Large intestine (tissue), 3 donors: ENCODE data around the gene XIAP. TPM values are rescaled to one million over a fixed set of nuclear protein-coding genes. Genes with fewer than 3 reads are reported as not detected.
"Not testable (repeated sequence)": the region's sequence is repeated elsewhere in the genome, so short reads cannot be mapped to it uniquely, and the experiment has no call there.

Source experiments
- DNase-seq, 2 donors: peaks; one replicate each; pipeline versions ENCODE4 v3.0.0 to v3.0.0-alpha.2; 2013
- H3K27ac ChIP-seq: one replicate; pipeline ENCODE4 v1.5.1; 2013; ENCODE audit warnings: low read length
- H3K27me3 ChIP-seq: 2 replicates; pipeline ENCODE4 v1.6.1; 2013; ENCODE audit warnings: low read length; ENCODE audit not compliant: control insufficient read depth, insufficient read depth
- H3K36me3 ChIP-seq: 2 replicates; pipeline ENCODE4 v1.6.1; 2013; ENCODE audit warnings: low read length; ENCODE audit not compliant: control insufficient read depth, insufficient read depth
- H3K4me1 ChIP-seq: one replicate; pipeline ENCODE4 v1.6.1; 2013; ENCODE audit warnings: low read length; ENCODE audit not compliant: control insufficient read depth, insufficient read depth
- H3K4me3 ChIP-seq: one replicate; pipeline ENCODE4 v1.5.1; 2013; ENCODE audit warnings: low read length
- H3K9me3 ChIP-seq: one replicate; pipeline ENCODE4 v1.6.1; 2013; ENCODE audit warnings: mild to moderate bottlenecking, low read depth, low read length, moderate library complexity; ENCODE audit not compliant: control insufficient read depth
- WGBS: methylation state at CpG from one replicate; pipeline ENCODE4 v1.1.5; 2013; ENCODE audit warnings: low lambda C conversion rate; ENCODE audit not compliant: insufficient coverage; 5-methylcytosine and 5-hydroxymethylcytosine counted together
- polyA plus RNA-seq: library from polyadenylated mRNA; unstranded; fragments of 120-200 nt; gene quantifications from one replicate; pipeline ENCODE4 v1.2.1, GENCODE V29; 2013

Gene XIAP
- polyA plus RNA-seq, 1 donor = 37.2 TPM

GRCh38 chrX:123906557-123907316 lies 46.9 kb downstream of the XIAP start:
- no CpG with 5 or more reads among the region's 8 CpGs for WGBS
- Histone ChIP-seq H3K27ac (peak overlapping the region; percentile 45), H3K4me3 (no peak overlapping the region), H3K9me3 (no peaks in the 10 kb centered on the region), H3K4me1 (peaks cover 6% of the 10 kb centered on the region), H3K36me3 (peaks cover 20% of the 10 kb centered on the region), H3K27me3 (no peaks in the 10 kb centered on the region)
- DNase-seq = peak; percentile 50 to 73

GRCh38 chrX:123909523-123909922 lies 49.7 kb downstream of the XIAP start:
- WGBS = 80% methylated on average over 1 of the region's 4 CpGs
- no peaks in the 10 kb centered on the region for H3K27me3 ChIP-seq
- H3K4me3 ChIP-seq = no peak overlapping the region
- peaks cover 6% of the 10 kb centered on the region for H3K36me3 ChIP-seq
- peaks cover 6% of the 10 kb centered on the region for H3K4me1 ChIP-seq
- DNase-seq = no peak
- no peaks in the 10 kb centered on the region for H3K9me3 ChIP-seq
- H3K27ac ChIP-seq = no peak overlapping the region

DNA sequence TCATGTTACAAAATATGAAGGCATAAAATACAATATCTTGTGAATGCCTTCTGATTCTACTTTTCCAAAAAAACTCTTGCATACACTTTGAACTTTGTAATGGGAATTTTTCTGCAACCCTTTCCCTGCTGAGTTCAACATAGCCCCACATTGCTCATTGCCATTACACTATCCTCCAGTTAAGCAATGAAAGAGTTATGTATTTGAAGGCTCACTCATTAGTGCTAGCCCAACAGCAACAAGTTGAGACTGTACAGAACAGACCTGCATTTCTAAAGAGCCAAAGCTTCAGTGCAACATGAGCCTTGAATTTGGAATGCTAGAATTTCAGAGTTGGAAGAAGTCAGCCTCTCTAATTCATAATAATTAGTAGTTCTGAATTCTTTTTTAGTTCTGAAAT lies 57.2 kb downstream of the XIAP start:
- Histone ChIP-seq H3K27me3 (no peaks in the 10 kb centered on the region), H3K9me3 (no peaks in the 10 kb centered on the region), H3K4me1 (peaks cover 4% of the 10 kb centered on the region), H3K27ac (peak overlapping the region; percentile 16), H3K36me3 (no peaks in the 10 kb centered on the region), H3K4me3 (no peak overlapping the region)
- DNase-seq = peak in 1 of 2 donors; percentile 3

- Histone ChIP-seq H3K36me3 (no peaks in the 10 kb centered on the region), H3K4me1 (peaks cover 4% of the 10 kb centered on the region), H3K9me3 (no peaks in the 10 kb centered on the region), H3K27ac (peak overlapping the region; percentile 33), H3K27me3 (no peaks in the 10 kb centered on the region), H3K4me3 (no peak overlapping the region)
- WGBS = no CpG with 5 or more reads among the region's 4 CpGs
- peak in 1 of 2 donors; percentile 2 for DNase-seq
Measured at GRCh38 chrX:123918106-123918721, 58.4 kb downstream of the XIAP start.

GRCh38 chrX:123920105-123920785 lies 60.4 kb downstream of the XIAP start:
- H3K27ac ChIP-seq = no peak overlapping the region
- H3K4me1 ChIP-seq = peaks cover 4% of the 10 kb centered on the region
- no CpG with 5 or more reads among the region's 1 CpG for WGBS
- H3K4me3 ChIP-seq = no peak overlapping the region
- H3K36me3 ChIP-seq = no peaks in the 10 kb centered on the region
- no peaks in the 10 kb centered on the region for H3K9me3 ChIP-seq
- no peak for DNase-seq
- no peaks in the 10 kb centered on the region for H3K27me3 ChIP-seq

DNA sequence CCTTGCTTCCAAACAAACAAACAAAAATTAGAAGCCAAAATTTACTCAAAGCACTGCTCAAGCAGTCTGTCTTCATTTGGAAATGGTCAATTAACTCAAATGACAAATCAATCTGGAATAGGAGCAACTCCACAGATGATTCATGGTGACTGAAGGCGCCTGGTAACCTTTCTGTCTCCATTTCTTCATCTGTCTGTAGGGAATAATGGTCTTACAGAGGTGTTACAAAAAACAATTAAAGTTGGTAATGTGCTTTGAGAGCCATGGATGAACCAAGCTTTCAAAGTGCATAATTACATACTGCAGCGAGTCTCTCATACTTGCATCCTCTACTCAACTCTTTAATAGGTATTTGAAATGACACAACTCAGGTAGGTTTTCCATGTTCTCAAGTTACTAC lies 63.4 kb downstream of the XIAP start:
- Histone ChIP-seq H3K27ac (no peak overlapping the region), H3K4me3 (no peak overlapping the region), H3K4me1 (peaks cover under 1% of the 10 kb centered on the region), H3K9me3 (no peaks in the 10 kb centered on the region), H3K36me3 (no peaks in the 10 kb centered on the region), H3K27me3 (no peaks in the 10 kb centered on the region)
- DNase-seq = no peak
- no CpG with 5 or more reads among the region's 2 CpGs for WGBS

GRCh38 chrX:123924186-123924585 lies 64.3 kb downstream of the XIAP start:
- Histone ChIP-seq H3K9me3 (no peaks in the 10 kb centered on the region), H3K4me1 (no peaks in the 10 kb centered on the region), H3K36me3 (no peaks in the 10 kb centered on the region), H3K27me3 (no peaks in the 10 kb centered on the region), H3K4me3 (no peak overlapping the region), H3K27ac (no peak overlapping the region)
- no CpG with 5 or more reads among the region's 1 CpG for WGBS
- no peak for DNase-seq

- no peaks in the 10 kb centered on the region for H3K27me3 ChIP-seq
- no peak for DNase-seq
- H3K36me3 ChIP-seq = no peaks in the 10 kb centered on the region
- H3K4me1 ChIP-seq = no peaks in the 10 kb centered on the region
- H3K27ac ChIP-seq = no peak overlapping the region
- WGBS = no CpG with 5 or more reads among the region's 2 CpGs
- peaks cover 3% of the 10 kb centered on the region for H3K9me3 ChIP-seq
- H3K4me3 ChIP-seq = no peak overlapping the region
Measured at GRCh38 chrX:123927845-123928244, 68.0 kb downstream of the XIAP start.

GRCh38 chrX:123932055-123932454 lies 72.2 kb downstream of the XIAP start:
- H3K27me3 ChIP-seq, H3K4me3 ChIP-seq, H3K27ac ChIP-seq, H3K4me1 ChIP-seq, H3K36me3 ChIP-seq, H3K9me3 ChIP-seq, DNase-seq: not testable (repeated sequence)
- no CpG with 5 or more reads among the region's 2 CpGs for WGBS

- Histone ChIP-seq H3K27me3 (no peaks in the 10 kb centered on the region), H3K27ac (no peak overlapping the region), H3K4me3 (no peak overlapping the region), H3K4me1 (no peaks in the 10 kb centered on the region), H3K9me3 (no peaks in the 10 kb centered on the region), H3K36me3 (no peaks in the 10 kb centered on the region)
- peak in 1 of 2 donors; percentile 2 for DNase-seq
- 80% methylated on average over 1 of the region's 1 CpG for WGBS
Measured at GRCh38 chrX:123943074-123943473, 83.2 kb downstream of the XIAP start.
